ENCODE results near the gene CRADD. TPM values are rescaled to one million over a fixed set of nuclear protein-coding genes. Genes with fewer than 3 reads are reported as not detected.
A peak's percentile ranks its signal among the peaks of the same experiment; 100 is the strongest.

CRADD gene
- total and polyA plus RNA-seq, 10 donors, result 5.5 to 58.7 (median 18.8) TPM

DNA sequence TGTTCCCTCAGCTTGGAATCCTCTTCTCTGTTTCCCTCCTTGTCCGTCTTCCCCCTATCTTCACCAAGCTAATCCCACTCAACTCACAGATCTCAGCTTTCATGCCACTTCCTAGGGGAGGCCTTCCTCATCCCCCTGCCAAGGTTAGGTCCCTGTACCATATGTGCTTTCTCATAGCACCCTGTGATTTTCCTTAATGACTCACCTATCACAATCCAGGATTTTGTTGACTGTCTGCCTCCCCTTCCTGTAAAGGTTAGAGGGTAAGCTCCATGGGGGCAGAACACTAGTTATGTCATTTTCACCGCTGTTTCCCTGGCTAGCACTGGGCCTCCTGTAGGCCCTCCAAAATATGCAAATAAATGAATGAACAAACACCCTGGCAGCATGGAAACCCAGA, 57.6 kb downstream of the CRADD start:
- Histone ChIP-seq H3K27me3 (replicated peaks in 1 of 7) (no peaks in the 10 kb centered on the region), H3K9me3 (no peaks in the 10 kb centered on the region), H3K27ac (no peak overlapping the region), H3K4me1 (peaks cover 0 to 23% (median 15%) of the 10 kb centered on the region in 6 donors), H3K36me3 (peaks cover 0 to 4% (median 0%) of the 10 kb centered on the region in 6 donors), H3K4me3 (no peak overlapping the region)
- WGBS, 5 donors, result 91 to 100% (median 94%) methylated on average over 2 of the region's 2 CpGs
- TF ChIP-seq POLR2AphosphoS5 (IDR thresholded peaks at IDR 0.05) (no peak), POLR2A (IDR thresholded peaks at IDR 0.05) (no peak)
- TF ChIP-seq, protein P1, sequence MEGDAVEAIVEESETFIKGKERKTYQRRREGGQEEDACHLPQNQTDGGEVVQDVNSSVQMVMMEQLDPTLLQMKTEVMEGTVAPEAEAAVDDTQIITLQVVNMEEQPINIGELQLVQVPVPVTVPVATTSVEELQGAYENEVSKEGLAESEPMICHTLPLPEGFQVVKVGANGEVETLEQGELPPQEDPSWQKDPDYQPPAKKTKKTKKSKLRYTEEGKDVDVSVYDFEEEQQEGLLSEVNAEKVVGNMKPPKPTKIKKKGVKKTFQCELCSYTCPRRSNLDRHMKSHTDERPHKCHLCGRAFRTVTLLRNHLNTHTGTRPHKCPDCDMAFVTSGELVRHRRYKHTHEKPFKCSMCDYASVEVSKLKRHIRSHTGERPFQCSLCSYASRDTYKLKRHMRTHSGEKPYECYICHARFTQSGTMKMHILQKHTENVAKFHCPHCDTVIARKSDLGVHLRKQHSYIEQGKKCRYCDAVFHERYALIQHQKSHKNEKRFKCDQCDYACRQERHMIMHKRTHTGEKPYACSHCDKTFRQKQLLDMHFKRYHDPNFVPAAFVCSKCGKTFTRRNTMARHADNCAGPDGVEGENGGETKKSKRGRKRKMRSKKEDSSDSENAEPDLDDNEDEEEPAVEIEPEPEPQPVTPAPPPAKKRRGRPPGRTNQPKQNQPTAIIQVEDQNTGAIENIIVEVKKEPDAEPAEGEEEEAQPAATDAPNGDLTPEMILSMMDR (IDR thresholded peaks at IDR 0.05 in 8 of 11, conservative IDR thresholded peaks at IDR 0.05 in 3 of 11), result no peak
- intact Hi-C loops (cut with DNase I; ENCODE audit: low total_unique reads), result no loop called here
- DNase-seq, result no peak

DNA sequence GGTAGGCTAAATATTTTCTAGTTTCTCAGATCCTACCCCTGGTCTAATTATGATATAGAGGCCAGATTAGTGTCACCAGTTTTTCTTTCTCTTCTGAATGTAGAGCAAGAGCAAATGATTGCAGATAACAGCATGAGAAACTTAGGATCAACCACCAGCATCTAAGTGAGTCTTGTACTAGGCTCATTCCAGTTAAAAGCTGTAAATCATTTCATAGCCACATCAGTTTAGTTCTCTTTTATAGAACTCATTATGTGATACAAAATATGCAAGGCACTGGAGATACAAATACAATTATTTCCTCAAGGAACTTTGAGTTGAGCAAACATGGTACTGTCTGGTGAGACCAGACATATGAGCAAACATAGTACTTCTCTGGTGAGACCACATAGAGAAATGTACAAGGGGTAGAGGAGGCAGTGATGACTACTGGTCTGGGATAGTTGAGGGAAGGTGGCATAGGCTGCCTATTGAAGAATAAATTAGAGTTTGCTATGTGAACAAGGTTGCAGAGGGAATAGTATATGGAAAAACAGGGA, 59.5 kb downstream of the CRADD start:
- H3K27me3 ChIP-seq (replicated peaks in 1 of 7), result no peaks in the 10 kb centered on the region
- intact Hi-C loops (cut with DNase I; ENCODE audit: low total_unique reads), result no loop called here

DNA sequence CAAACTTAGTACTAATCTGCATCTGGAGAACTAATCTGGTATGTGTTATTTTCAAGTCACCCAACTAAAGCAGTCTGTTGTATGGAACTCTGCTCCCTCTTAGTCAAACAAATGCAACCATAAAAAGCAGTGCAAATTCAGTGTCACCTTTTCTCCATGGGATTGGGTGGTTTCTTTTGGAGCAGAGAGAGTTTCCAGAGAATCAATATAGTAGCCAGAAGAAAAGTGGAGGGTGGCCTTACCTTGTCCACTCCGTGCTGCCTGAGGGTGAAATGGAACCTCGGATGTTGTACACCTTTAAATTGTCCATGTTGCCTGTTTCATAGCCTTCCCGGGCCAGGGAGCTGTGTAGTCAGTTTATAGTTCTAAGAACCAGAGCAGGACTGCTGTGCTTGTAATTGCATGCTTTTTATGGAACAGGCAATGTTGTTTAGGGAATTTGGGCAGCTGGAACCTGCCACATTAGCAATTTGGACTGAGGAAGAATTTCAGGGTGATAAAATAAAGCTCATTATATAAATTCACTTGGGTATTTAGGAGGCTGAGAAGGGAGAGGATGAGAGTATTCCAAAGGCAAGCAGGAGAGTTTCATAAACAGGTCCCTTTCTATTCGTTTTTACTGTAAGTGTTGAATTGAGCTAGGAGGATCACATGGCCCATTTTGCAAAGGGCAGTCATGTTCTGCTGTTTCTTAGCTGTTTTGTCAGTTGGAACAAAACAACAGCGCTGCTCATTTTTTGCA, 60.5 kb downstream of the CRADD start:
- H3K36me3 ChIP-seq, result peaks cover 0 to 4% (median 0%) of the 10 kb centered on the region in 6 donors
- no peak for DNase-seq
- TF ChIP-seq, protein P1 (IDR thresholded peaks at IDR 0.05 in 8 of 11, conservative IDR thresholded peaks at IDR 0.05 in 3 of 11), result no peak
- TF ChIP-seq POLR2AphosphoS5 (IDR thresholded peaks at IDR 0.05), result no peak
- TF ChIP-seq POLR2A (IDR thresholded peaks at IDR 0.05), result no peak
- H3K27ac ChIP-seq, result peak overlapping the region in 2 of 8 donors; percentile 32 to 35
- no peak overlapping the region for H3K4me3 ChIP-seq
- intact Hi-C loops (cut with DNase I; ENCODE audit: low total_unique reads), result no loop called here
- no peaks in the 10 kb centered on the region for H3K27me3 ChIP-seq (replicated peaks in 1 of 7)
- H3K9me3 ChIP-seq, result no peaks in the 10 kb centered on the region
- peaks cover 0 to 48% (median 34%) of the 10 kb centered on the region in 6 donors for H3K4me1 ChIP-seq
- whole genome bisulfite sequencing, 5 donors, result 60 to 72% (median 65%) methylated on average over 5 of the region's 5 CpGs

More for the DNA sequence above, 59.5 kb downstream of the CRADD start:
- H3K4me1 ChIP-seq, result peaks cover 0 to 43% (median 30%) of the 10 kb centered on the region in 6 donors
- no peak overlapping the region for H3K27ac ChIP-seq
- H3K9me3 ChIP-seq, result no peaks in the 10 kb centered on the region
- peaks cover 0 to 4% (median 0%) of the 10 kb centered on the region in 6 donors for H3K36me3 ChIP-seq
- no peak overlapping the region for H3K4me3 ChIP-seq
- TF ChIP-seq, protein P1 (IDR thresholded peaks at IDR 0.05 in 8 of 11, conservative IDR thresholded peaks at IDR 0.05 in 3 of 11), result no peak
- no peak for TF ChIP-seq POLR2AphosphoS5 (IDR thresholded peaks at IDR 0.05)
- no peak for TF ChIP-seq POLR2A (IDR thresholded peaks at IDR 0.05)
- DNase-seq, result no peak
